Fibroblast of the conjunctiva (primary cell): ENCODE data around the gene MIER3.
"Not testable (repeated sequence)": the region's sequence is repeated elsewhere in the genome, so short reads cannot be mapped to it uniquely, and the experiment has no call there.

Experiments used
- DNase-seq: peaks from one replicate; pipeline ENCODE4 v3.0.0-alpha.2; 2010; ENCODE audit warnings: low read depth

The MIER3 gene, protein sequence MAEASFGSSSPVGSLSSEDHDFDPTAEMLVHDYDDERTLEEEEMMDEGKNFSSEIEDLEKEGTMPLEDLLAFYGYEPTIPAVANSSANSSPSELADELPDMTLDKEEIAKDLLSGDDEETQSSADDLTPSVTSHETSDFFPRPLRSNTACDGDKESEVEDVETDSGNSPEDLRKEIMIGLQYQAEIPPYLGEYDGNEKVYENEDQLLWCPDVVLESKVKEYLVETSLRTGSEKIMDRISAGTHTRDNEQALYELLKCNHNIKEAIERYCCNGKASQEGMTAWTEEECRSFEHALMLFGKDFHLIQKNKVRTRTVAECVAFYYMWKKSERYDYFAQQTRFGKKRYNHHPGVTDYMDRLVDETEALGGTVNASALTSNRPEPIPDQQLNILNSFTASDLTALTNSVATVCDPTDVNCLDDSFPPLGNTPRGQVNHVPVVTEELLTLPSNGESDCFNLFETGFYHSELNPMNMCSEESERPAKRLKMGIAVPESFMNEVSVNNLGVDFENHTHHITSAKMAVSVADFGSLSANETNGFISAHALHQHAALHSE

DNA sequence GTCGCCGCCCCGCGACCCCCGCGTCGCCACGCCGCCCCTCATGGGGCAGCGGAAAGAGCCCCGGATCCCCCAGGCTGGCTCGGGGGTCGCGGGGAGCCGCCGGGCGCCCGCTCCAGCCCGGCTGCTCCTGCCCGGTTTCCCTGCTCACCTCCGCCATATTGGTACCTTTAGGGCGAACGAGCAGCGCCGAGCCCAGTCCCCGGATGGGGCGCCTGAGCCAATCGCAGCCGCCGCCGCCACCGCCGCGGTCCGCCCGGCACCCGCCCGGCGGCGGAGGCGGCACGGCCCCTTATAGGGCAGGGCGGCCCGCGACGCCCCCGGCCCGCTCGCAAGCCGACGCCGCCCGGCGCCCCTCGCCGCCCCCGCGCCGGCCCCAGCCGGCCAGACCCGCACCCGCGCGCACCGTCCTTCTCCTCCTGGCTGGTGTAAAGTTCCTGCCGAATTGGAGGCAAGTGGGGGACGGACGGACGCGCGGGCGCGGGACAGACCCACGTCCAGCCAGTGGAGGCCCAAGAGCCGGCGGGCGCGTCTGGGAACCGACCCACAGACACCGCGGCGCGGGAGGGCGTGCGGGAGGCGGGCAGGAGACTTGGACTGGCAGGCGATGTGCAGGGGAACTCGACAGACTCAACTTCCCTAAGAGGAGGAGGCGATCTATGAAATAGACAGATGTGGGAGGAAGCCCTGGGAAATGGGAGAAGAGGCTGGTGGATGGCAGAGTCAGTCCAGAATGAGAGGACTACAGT is at the start of gene MIER3:
TSS of gene MIER3 (minus strand) at position 178 of the 746 bp plus-strand sequence. CDS start at position 157, 21 bp downstream.
- DNase-seq: peak; percentile 33

DNA sequence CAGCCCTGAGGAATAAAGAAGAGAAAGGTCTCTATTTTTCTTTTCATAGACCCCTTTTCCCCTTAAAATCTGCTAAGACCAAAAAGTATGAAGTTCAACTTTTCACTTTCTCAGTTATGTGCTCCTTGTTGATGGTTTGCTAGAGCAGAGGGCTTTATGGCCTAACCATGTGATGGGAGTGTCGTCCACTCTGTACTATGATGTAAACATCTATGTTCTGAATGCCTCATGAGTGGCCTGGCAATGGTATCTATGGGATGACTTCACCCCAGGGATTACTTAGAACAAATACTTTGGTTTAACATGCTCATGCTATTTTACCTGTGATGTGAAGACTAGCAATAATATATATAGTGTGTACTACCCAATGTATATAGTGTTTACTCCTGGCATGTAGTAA is 43.7 kb upstream of the MIER3 start:
- no peak for DNase-seq

DNA sequence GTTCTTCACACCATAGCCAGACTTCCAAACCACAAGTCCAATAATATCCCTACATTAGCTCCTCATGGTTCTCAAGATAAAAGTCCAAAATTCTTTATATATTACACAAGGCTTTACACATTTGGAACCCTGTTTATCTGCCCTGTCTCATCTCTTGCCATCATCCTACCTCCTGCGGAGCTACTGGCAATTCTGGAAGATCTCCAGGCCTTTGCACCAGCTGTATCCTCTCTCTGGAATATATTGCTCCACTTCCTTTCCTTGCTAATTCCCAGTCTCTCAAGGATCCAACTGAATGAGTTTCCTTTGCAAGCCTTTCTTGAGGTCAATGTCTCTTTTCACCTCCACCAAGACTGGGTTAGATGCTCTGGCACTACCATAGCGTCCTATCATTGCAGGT is 41.3 kb upstream of the MIER3 start:
- DNase-seq: no peak

DNA sequence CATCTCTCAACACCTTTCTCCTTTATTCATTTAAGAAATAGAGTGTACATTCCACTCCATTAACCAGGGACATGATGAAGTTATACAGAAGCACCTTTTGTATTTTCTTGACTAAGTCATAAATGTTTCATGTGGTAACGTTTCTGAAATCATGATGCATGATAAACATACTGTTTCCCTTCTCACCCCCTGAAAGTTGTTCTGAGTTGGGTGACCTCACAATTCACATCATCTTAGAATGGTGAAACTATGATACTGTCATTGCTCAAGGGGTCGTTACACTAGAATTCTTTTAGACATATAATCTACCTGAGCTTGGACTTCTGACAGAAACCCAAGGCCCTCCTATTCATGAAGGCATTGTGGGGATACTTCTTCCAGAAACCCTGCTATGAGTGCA is 37.8 kb upstream of the MIER3 start:
- no peak for DNase-seq

DNA sequence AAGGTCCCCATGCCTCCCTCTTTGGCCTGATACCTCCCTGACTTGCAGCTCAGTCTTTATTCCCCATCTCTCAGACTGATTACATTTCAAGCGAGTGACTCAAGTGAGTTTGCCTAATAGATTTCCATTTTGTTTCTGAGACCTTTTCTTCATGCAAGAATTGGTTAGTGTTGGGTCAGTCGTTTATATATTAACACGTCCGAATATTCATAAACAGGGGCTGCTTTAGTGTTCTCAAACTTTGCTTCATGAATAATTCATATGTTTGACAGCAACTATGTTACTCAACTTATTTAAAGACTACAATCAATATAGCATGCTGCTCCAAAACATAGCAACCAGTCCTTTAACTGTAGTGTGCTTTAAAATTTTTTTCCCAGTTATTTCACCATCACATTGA is 36.6 kb upstream of the MIER3 start:
- DNase-seq: no peak

DNA sequence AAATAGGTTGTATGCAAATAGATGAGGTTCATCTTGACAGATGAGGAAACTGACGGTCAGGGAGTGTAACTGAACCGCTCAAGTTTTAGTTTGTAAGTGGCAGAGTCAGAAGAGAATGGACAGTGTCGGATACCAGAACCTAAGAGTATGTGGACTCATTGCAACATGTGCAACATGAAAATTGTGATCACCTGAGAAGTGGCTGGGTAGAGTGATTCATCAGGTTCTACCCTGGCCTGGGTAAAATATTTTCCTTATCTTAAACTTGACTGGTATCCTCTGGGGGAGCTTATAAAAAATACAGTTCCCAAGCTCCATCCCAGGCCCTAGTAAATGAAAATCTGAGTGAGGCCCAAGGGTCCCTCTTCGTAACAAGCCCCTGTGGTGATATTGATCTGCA is 35.2 kb upstream of the MIER3 start:
- DNase-seq: no peak

DNA sequence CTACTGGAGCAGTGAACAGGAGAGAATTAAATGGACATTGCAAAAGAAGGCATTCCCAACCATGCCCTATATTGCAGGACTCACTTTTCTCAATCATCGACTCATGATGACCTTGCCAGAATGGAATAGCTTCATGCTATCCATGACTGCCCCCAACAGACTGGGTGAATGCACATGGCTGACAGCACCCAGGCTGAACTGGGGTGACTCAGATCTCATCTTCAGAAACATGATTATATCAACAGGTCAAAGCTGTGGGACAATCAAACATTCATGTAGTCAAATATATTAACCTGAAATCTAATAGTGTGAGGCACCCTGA is 34.7 kb upstream of the MIER3 start:
- no peak for DNase-seq

DNA sequence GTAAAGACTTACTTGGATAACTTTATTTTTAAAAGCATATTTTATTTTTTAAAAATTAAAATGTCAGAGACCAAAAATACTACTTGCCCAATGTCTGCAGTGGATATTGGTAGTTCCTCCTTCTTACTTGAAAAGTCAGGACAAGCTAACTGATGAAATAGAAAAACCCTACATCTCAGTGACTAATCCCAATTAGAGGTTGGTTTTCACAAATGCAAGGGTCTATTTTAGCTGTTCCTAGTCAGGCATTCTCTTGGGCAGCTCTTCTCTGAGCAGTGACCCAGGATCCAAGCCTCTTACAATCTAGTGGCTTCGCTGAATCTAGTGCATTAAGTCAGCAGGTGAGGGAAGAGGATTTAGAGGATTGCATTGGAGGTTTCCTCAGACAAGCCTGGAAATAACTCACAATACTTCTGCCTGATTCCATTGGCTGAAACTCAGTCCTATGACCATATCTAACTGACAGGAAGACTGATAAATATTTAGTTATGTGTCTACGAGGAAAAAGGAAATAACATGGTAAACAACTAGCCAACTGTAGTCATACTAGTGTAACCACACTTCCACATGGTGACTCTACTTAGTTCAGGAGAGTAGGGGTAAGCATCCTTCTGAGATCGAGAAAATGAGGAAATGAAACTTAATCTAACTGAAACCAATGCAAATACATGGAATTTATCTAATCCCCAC is 34.2 kb upstream of the MIER3 start:
- no peak for DNase-seq

DNA sequence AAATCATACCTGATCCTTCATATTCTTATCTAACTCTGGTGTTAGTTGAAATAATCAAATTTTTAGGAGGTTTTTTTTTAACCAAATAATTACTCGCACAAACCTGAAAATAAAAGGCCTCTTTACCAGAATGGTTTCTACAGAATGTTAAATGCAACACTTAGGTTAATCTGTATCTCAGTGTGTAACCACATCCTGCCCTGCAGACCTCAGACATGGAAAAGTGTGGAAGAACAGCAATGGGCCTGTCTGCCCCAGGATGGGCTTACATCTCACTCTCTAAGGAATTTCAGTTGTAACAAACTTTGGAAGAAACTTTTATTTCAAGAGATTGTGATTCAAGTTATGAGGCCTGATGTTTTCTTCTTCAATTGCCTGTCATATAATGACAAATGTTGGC is 32.5 kb upstream of the MIER3 start:
- no peak for DNase-seq

DNA sequence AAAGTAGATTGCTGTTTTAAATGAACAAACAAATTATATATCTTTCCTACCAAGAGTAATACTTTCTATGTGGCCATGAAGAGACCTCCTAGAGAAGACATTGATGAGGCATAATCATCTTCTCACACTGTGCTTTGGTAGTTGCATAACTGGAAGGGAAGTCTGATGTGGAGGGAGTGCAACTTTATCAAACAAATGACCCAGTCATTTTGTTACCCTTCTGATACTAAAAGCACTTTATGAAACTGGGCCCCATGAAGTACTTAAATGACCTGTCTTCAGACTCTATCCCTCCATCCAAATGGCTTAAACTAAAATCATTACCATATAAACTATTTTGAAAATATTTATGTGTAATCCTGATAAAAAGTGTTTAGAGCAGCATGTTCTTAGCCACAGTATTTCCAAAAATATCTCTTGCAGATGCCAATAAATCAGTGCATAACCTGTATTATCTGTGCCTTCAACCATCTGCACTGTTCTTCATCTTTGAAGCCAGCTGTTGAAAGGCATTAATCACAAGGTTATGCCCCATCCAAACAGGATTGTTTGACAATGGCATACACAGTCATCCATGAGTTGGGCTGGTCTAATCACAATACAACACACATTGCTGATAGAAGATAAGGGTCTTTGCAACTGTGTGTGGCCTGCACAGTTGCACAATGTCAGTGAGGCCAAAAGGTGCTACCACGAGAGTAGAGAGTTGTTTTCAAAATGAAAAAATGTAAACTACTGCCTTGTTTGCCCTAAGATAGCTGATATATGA is 31.9 kb upstream of the MIER3 start:
- DNase-seq: no peak

DNA sequence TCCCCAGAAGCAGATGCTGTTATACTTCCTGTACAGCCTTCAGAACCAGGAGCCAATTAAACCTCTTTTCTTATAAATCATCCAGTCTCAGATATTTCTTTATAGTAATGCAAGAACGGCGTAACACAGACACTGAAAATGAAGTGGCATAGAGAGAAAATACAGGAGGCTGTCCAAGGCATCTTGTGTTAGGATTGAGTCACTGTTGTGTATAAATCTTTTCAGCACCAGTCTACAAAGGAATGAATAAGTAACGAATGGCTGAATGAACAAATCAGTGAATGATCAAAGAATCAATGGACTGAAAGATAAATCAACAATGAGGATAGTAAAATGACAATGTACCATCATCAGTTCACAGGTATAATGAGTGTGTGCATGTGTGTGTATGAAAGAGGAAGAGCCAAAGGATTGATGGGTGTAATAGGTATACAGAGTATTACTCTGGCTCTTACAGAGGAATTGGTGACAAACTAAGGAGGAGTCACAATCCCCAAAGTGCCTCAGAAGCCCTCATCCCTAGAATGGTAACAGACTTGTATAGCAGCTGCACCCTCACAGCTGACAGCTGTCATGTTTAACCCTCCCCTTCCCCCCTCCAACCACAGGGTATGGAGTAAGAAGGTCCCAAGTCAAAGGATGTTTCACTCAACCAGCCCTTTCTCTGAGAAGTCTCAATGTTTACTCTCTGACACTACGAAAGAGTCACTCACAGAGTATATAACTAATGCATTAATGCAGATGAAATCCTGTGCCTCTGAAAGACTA is 29.8 kb upstream of the MIER3 start:
- no peak for DNase-seq

DNA sequence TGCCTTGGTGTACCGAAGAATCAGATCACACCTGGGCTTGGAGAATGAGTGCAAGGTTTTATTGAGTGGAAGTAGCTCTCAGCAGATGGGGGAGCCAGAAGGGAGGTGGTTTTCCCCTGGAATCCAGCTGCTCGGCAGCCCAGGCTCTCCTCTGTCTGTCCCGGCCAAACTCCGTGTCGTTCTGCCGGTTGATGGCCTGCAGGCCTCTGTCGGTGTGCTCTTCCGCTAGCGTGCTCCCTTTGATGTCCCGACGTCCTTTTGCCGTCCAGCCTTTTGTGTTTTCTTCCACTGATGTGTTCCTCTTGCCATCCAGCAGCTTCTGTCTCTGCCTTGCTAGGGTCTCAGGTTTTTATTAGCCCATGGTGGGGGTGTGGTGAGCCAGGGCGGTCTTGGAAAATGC is 28.0 kb upstream of the MIER3 start:
- no peak for DNase-seq

DNA sequence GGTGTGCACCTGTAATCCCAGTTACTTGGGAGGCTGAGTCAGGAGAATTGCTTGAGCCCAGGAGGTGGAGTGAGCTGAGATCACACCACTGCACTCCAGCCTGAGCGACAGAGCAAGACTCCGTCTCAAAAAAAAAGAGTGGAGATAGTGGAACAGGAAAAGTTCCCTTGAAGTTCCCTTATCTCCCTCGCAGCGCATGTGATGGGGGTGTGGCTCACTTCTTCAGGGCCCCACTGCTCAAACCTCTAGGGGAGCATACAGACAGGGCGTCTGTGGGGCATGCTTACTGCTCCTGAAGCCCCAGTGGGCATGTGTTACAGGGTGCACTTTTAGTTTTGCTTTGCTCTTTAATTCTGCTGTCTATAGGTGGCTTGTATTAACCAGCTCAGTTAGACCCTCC is 27.6 kb upstream of the MIER3 start:
- DNase-seq: not testable (repeated sequence)

DNA sequence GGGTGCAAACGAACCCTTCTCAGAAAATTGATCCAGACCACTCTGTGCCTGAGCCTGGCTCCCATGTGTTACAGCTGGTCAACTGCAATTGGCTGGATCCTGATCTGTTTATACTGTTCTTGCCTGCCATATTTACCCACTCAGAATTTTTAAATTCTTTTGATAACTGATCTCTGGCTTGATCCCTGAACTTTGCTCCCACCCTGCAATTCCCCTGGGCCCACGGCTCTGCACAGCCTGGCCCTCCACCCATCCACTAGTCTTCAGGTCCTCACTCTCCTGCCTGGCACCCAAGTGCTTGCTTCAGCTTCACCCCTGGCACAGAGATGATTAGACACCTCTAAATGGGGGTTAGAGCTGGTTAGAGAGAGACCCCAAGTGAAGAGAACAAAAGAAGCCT is 25.9 kb upstream of the MIER3 start:
- no peak for DNase-seq

DNA sequence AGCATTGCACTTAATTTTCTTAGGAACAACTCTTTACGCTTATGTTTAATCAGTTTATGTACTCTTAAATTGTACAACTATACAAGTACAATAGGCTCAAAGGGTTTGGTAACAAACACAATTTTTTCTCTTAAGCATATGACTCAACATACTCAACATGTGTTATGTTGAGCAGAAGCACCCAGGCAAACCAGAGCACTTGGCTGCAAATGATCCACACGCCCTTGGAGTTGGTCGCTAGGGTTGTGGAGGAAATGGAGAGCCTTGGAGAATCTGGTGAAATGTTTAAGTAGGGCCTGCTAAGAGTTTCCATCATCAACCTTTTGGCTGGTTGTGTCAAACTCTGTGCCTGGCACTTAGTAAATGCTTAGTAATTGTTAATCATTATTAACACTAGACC is 25.1 kb upstream of the MIER3 start:
- no peak for DNase-seq

DNA sequence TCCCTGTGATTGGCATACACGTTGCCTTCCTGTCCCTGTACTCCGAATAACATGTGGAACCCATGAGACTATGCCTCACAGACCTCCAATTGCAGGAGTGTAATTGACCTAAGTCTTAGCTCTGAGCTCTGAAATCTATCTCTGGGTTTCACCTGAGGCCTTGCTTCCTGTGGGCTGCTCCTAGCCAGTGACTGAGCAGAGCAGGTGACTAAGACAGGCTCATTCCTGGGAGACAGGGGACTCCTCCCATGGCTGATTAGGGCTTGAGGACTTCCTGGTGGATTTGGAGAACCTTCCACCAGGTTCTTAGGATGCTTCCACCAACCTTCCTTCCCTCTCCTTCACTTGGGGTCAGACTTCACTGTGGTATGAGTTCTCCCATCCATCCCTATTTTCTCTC is 22.3 kb upstream of the MIER3 start:
- DNase-seq: no peak

DNA sequence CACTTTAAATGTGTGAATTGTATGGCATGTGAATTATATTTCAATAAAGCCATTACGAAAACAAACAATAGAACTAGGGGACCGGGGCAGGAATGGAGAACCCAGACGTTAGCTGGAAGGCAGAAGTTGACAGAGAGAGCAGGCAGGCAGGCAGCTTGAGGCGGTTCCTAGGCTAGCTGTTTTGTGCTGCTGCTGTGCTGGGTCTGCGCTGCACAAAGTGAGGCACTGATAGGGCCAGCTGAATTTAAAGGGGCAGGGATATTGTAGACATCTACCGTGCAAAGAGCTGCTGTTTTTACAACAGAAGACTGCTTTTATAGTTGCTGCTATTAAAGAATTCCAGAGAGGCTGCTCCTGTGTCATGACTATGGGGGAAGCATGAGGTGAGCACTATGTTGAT is 21.6 kb upstream of the MIER3 start:
- DNase-seq: no peak

DNA sequence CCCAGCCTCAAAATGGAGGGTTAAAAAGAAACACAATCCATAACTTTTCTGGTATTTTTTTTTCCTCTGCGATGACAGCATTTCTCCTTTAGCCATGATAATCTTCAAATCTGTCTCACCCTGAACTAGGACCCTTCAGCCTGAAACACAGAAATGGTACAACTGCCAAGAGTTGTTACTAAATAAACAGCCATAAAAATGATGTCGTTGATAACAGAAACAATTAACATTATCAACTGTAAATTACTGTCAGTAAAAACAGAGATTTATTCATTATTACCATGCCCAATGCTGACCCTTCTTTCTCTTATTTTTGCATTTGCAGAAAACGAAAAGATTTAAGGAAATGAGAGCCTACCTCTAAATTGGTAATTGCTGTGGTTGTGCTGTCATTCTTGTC is 19.4 kb upstream of the MIER3 start:
- no peak for DNase-seq

DNA sequence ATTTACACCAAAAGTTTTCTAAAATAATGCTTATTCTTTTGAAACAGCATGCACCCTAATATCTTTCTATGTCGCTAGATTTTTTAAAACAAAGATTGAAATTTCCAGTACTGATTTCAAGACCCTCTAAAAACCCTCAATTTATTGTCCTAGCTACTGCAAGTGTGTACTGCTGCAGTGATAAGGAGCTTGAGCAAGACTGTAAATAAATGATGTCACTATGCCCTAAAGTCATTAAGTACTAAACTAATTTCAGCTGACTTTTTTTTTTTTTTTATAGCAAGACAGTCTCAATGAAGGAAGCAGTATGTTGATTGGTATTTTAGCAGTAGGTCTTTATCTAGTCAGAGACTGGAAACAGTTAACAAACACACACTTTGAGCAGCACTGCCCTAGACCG is 12.2 kb upstream of the MIER3 start:
- DNase-seq: no peak

DNA sequence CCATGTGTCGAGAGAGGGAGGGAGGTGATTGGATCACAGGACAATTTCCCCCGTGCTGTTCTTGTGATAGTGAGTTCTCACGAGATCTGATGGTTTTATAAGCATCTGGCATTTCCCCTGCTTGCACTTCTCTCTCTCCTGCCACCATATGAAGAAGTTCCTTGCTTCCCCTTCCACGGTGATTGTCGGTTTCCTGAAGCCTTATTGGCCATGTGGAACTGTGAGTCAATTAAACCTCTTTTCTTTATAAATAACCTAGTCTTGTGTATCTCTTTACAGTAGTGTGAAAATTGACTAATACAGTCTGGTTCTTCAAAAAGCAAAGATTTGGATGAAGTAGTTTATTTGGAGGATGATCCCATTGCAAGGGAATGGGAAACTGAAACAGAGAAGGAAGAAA is 11.3 kb upstream of the MIER3 start:
- DNase-seq: no peak

DNA sequence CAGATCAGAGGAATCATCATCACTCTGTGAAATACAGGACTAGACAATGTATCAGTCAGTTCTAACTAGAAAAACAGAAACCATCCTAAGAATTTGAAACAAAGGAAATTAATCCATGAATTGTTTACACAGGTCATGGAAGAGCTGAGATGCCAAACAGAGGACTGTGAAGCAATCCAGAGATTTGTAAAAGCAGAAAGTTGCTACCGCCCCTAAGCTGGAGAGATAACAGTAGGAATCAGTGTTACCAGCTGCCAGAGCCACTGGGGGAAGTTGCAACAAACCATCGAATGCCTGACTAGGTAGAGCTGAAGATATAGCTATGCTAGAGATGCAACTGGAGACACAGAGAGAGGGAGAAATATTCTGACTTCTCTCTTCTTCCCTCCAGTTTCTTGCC is 10.4 kb upstream of the MIER3 start:
- no peak for DNase-seq
